Keratinocyte (primary cell): ENCODE data around the gene RBM26. TPM values are rescaled to one million over a fixed set of nuclear protein-coding genes. Genes with fewer than 3 reads are reported as not detected.

Experiments used
- DNase-seq: peaks from one replicate; pipeline ENCODE4 v3.0.0-alpha.2; 2011; ENCODE audit warnings: low read depth, missing footprints, low spot score
- FAIRE-seq: peaks from 2 replicates; lab custom pipeline; 2011; peaks lifted over from hg19 to GRCh38; lab: Jason Lieb, UNC
- H2AFZ ChIP-seq: 2 replicates; pipeline ENCODE4 v1.6.0; 2012; ENCODE audit warnings: low read length, control low read depth, inconsistent platforms; ENCODE audit not compliant: control insufficient read depth
- H3K27ac ChIP-seq: 2 replicates; pipeline ENCODE4 v1.5.1; 2011; ENCODE audit warnings: low read length; ENCODE audit not compliant: control insufficient read depth, insufficient read depth
- H3K27me3 ChIP-seq: 3 replicates; pipeline ENCODE4 v1.6.0; 2011; ENCODE audit warnings: low read length; ENCODE audit not compliant: control insufficient read depth, insufficient read depth; ENCODE audit errors: extremely low read depth
- H3K36me3 ChIP-seq, 2 experiments: 2 replicates in 1 of 2; 3 replicates in 1 of 2; pipeline ENCODE4 v1.5.1; 2011; ENCODE audit warnings: low read length in 2 of 2, mild to moderate bottlenecking in 1 of 2; ENCODE audit not compliant: control insufficient read depth in 2 of 2, insufficient read depth in 2 of 2; ENCODE audit errors: extremely low read depth in 1 of 2
- H3K4me1 ChIP-seq: 3 replicates; pipeline ENCODE4 v1.5.1; 2011; ENCODE audit warnings: low read length; ENCODE audit not compliant: control insufficient read depth, insufficient read depth; ENCODE audit errors: extremely low read depth
- H3K4me2 ChIP-seq: 3 replicates; pipeline ENCODE4 v1.6.0; 2011; ENCODE audit warnings: low read depth, low read length; ENCODE audit not compliant: control insufficient read depth, insufficient read depth; ENCODE audit errors: extremely low read depth
- H3K4me3 ChIP-seq, 3 experiments: fragments of 200-600 bp in 1 of 3; sonication (generic) in 1 of 3; 2 replicates in 2 of 3; 3 replicates in 1 of 3; pipeline ENCODE4 v1.5.1; 2011 to 2016; ENCODE audit warnings: low read length in 3 of 3, mild to moderate bottlenecking in 3 of 3, control low read depth in 2 of 3, inconsistent platforms in 1 of 3, low read depth in 1 of 3, mixed read lengths in 1 of 3, mixed run types in 1 of 3, moderate library complexity in 1 of 3; ENCODE audit not compliant: control insufficient read depth in 2 of 3, insufficient read depth in 2 of 3; ENCODE audit errors: extremely low read depth in 1 of 3
- H3K79me2 ChIP-seq: 2 replicates; pipeline ENCODE4 v1.6.0; 2012; ENCODE audit warnings: low read length; ENCODE audit not compliant: control insufficient read depth, insufficient read depth
- H3K9ac ChIP-seq: 3 replicates; pipeline ENCODE4 v1.6.0; 2011; ENCODE audit warnings: low read length; ENCODE audit not compliant: control insufficient read depth, insufficient read depth; ENCODE audit errors: extremely low read depth
- H3K9me1 ChIP-seq: 3 replicates; pipeline ENCODE4 v1.6.0; 2011; ENCODE audit warnings: low read length; ENCODE audit not compliant: control insufficient read depth, insufficient read depth; ENCODE audit errors: extremely low read depth
- H3K9me3 ChIP-seq: 2 replicates; pipeline ENCODE4 v1.5.1; 2012; ENCODE audit warnings: low read depth, low read length; ENCODE audit not compliant: control insufficient read depth
- H4K20me1 ChIP-seq: 3 replicates; pipeline ENCODE4 v1.6.0; 2011; ENCODE audit warnings: low read length; ENCODE audit not compliant: control insufficient read depth, insufficient read depth; ENCODE audit errors: extremely low read depth
- CTCF ChIP-seq, 3 experiments: IDR thresholded peaks in 1 of 3; conservative IDR thresholded peaks in 1 of 3; optimal IDR thresholded peaks in 1 of 3; 2 replicates in 2 of 3; 3 replicates in 1 of 3; pipeline versions ENCODE3 to v1.5.1; 2011; ENCODE audit warnings: low read length in 3 of 3, mild to moderate bottlenecking in 3 of 3, moderate library complexity in 2 of 3, control low read depth in 1 of 3, inconsistent platforms in 1 of 3; ENCODE audit not compliant: insufficient read depth in 2 of 3; ENCODE audit errors: extremely low read depth in 1 of 3
- EZH2 ChIP-seq: IDR thresholded peaks from one replicate; pipeline ENCODE4 v1.6.1; 2012; ENCODE audit warnings: inconsistent platforms, mild to moderate bottlenecking, low read length, moderate library complexity
- dilution Hi-C: fragments of 300-500 bp; cut with MboI; formaldehyde crosslinking; loops from one replicate; pipeline ENCODE4 v1.7.0; 2020; ENCODE audit warnings: low sequenced_read_pairs; ENCODE audit not compliant: extremely low pct_ligation_motif_present
- polyA plus RNA-seq, 5 experiments: library from polyadenylated mRNA; depleted of rRNA in 3 of 5; stranded (reverse) in 3 of 5; stranded (forward) in 1 of 5; unstranded in 1 of 5; fragments of >200 nt; gene quantifications; 1 replicate in 1 of 5; 2 replicates in 3 of 5; 3 replicates in 1 of 5; pipeline versions ENCODE4 v1.2.1 to v1.2.3, GENCODE V29; 2011 to 2012; ENCODE audit warnings: missing spikeins in 2 of 5, low read depth in 1 of 5, low replicate concordance in 1 of 5

RBM26 gene
- polyA plus RNA-seq, 1 donor (not counting 4 experiments of a cell fraction or from before 2014, with no cell fraction given), result 28.4 TPM

- Histone ChIP-seq H4K20me1 (peaks cover 20% of the 10 kb centered on the region), H2AFZ (no peak overlapping the region), H3K36me3 (no peaks in the 10 kb centered on the region), H3K27me3 (no peaks in the 10 kb centered on the region), H3K79me2 (peaks cover 85% of the 10 kb centered on the region), H3K9ac (no peak overlapping the region), H3K4me2 (peak overlapping the region; percentile 48), H3K4me3 (no peak overlapping the region), H3K9me1 (peaks cover 3% of the 10 kb centered on the region), H3K4me1 (peaks cover 32% of the 10 kb centered on the region), H3K27ac (peak overlapping the region; percentile 36), H3K9me3 (no peaks in the 10 kb centered on the region)
- dilution Hi-C loops, result no loop called here
- no peak for DNase-seq
- no peak for FAIRE-seq
- TF ChIP-seq EZH2 (no peak), CTCF (optimal IDR thresholded peaks at IDR 0.05 in 1 of 3, IDR thresholded peaks at IDR 0.05 in 1 of 3, conservative IDR thresholded peaks at IDR 0.05 in 1 of 3; ENCODE audit: extremely low read depth in 1 of 3, insufficient read depth in 2 of 3, low read length in 3 of 3) (no peak)
Observed at GRCh38 chr13:79386125-79386826, 19.8 kb downstream of the RBM26 start.

GRCh38 chr13:79385694-79386093 is 20.4 kb downstream of the RBM26 start:
- dilution Hi-C loops, result no loop called here
- DNase-seq, result no peak
- peaks cover 15% of the 10 kb centered on the region for H4K20me1 ChIP-seq

More at GRCh38 chr13:79385694-79386093, 20.4 kb downstream of the RBM26 start:
- no peak for FAIRE-seq
- Histone ChIP-seq H3K9me1 (peaks cover 3% of the 10 kb centered on the region), H3K27ac (no peak overlapping the region), H3K27me3 (no peaks in the 10 kb centered on the region), H2AFZ (no peak overlapping the region), H3K4me3 (no peak overlapping the region), H3K4me2 (no peak overlapping the region), H3K4me1 (peaks cover 34% of the 10 kb centered on the region), H3K9ac (no peak overlapping the region), H3K36me3 (no peaks in the 10 kb centered on the region), H3K79me2 (peaks cover 85% of the 10 kb centered on the region), H3K9me3 (no peaks in the 10 kb centered on the region)
- TF ChIP-seq CTCF (optimal IDR thresholded peaks at IDR 0.05 in 1 of 3, IDR thresholded peaks at IDR 0.05 in 1 of 3, conservative IDR thresholded peaks at IDR 0.05 in 1 of 3; ENCODE audit: extremely low read depth in 1 of 3, insufficient read depth in 2 of 3, low read length in 3 of 3), result no peak
- no peak for TF ChIP-seq EZH2
